ENCODE measurements around the gene SNAI3.

- TF ChIP-seq, protein P1, sequence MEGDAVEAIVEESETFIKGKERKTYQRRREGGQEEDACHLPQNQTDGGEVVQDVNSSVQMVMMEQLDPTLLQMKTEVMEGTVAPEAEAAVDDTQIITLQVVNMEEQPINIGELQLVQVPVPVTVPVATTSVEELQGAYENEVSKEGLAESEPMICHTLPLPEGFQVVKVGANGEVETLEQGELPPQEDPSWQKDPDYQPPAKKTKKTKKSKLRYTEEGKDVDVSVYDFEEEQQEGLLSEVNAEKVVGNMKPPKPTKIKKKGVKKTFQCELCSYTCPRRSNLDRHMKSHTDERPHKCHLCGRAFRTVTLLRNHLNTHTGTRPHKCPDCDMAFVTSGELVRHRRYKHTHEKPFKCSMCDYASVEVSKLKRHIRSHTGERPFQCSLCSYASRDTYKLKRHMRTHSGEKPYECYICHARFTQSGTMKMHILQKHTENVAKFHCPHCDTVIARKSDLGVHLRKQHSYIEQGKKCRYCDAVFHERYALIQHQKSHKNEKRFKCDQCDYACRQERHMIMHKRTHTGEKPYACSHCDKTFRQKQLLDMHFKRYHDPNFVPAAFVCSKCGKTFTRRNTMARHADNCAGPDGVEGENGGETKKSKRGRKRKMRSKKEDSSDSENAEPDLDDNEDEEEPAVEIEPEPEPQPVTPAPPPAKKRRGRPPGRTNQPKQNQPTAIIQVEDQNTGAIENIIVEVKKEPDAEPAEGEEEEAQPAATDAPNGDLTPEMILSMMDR (conservative IDR thresholded peaks at IDR 0.05 in 1 of 2, IDR thresholded peaks at IDR 0.05 in 1 of 2; ENCODE audit: extremely low read depth in 1 of 2, insufficient read depth in 1 of 2, low read depth in 1 of 2, low read length in 2 of 2): no peak
- TF ChIP-seq EZH2 (IDR thresholded peaks at IDR 0.05; ENCODE audit: borderline replicate concordance, low read length): no peak
Observed at GRCh38 chr16:88655733-88656281, 30.5 kb downstream of the SNAI3 start.
